Psoas muscle (tissue), 8 donors: ENCODE measurements around the gene CBFA2T3. TPM values are rescaled to one million over a fixed set of nuclear protein-coding genes. Genes with fewer than 3 reads are reported as not detected.
A peak's percentile ranks its signal among the peaks of the same experiment; 100 is the strongest.
"Not testable (repeated sequence)": the region's sequence is repeated elsewhere in the genome, so short reads cannot be mapped to it uniquely, and the experiment has no call there.

Experiments used
- ATAC-seq, 4 donors: fragments of 200-7000 bp; cut with Tn5 transposase; one replicate each; pipeline ENCODE4 v1.9.1; 2020; ENCODE audit warnings: moderate library complexity in 3 of 4, mild to moderate bottlenecking in 2 of 4
- DNase-seq, 2 donors: peaks; one replicate each; pipeline ENCODE4 v3.0.0-alpha.2; 2020
- H3K27ac ChIP-seq: fragments of 200-600 bp; one replicate; pipeline ENCODE4 v1.8.0; 2022
- H3K27me3 ChIP-seq, 3 donors: fragments of 200-600 bp in 1 of 3; one replicate each; pipeline versions ENCODE4 v1.6.1 to v1.8.0; 2013 to 2022; ENCODE audit warnings: low read length in 2 of 3, mild to moderate bottlenecking in 2 of 3, moderate library complexity in 1 of 3; ENCODE audit not compliant: insufficient read depth in 3 of 3
- H3K36me3 ChIP-seq, 2 donors: fragments of 200-600 bp in 1 of 2; one replicate each; pipeline versions ENCODE4 v1.6.1 to v1.8.0; 2013 to 2022; ENCODE audit warnings: low read depth in 1 of 2, mild to moderate bottlenecking in 1 of 2, moderate library complexity in 1 of 2; ENCODE audit not compliant: insufficient read depth in 1 of 2
- H3K4me1 ChIP-seq: fragments of 200-600 bp; one replicate; pipeline ENCODE4 v1.8.0; 2022
- H3K4me3 ChIP-seq: fragments of 200-600 bp; one replicate; pipeline ENCODE4 v1.8.0; 2022; ENCODE audit warnings: mild to moderate bottlenecking
- H3K9me3 ChIP-seq: fragments of 200-600 bp; one replicate; pipeline ENCODE4 v1.8.0; 2022
- CTCF ChIP-seq: fragments of 200-600 bp; IDR thresholded peaks from one replicate; pipeline ENCODE4 v1.8.0; 2022; ENCODE audit warnings: antibody characterized with exemption
- WGBS, 3 donors: extraction: QIAGEN DNeasy Blood & Tissue Kit; methylation state at CpG; one replicate each; pipeline versions ENCODE4 v1.1.6 to v1.1.7; 2013; 5-methylcytosine and 5-hydroxymethylcytosine counted together
- intact Hi-C, 2 donors: fragments of 100-400 bp; cut with DNase I; formaldehyde crosslinking; loops; one replicate each; pipeline versions ENCODE4 v1.11.0 to v1.14.2; 2022
- polyA plus RNA-seq, 3 donors: library from polyadenylated mRNA; stranded (reverse); fragments of 200-250 nt; gene quantifications; one replicate each; pipeline ENCODE4 v1.2.3, GENCODE V29; 2013
- total RNA-seq, 4 donors: library from RNA; stranded (reverse); fragmentation: NEBNext Ultra II Directional in 2 of 4; extraction: Animal tissue kit (Norgen Biotek cat#: 25700) in 2 of 4; gene quantifications; one replicate each; pipeline versions ENCODE4 v1.2.1 to v1.2.4, GENCODE V29; 2021 to 2023
- donor health status: healthy with polysubstance abuse.
- donor health status: DM: no; HTN: no; CAD: no; lungs with moderate emphysema.
- donor health status: Bipolar disorder and iron deficiency.
- donor health status: healthy.
- donor health status: DM: yes; HTN: yes; CAD: no.
- donor health status: DM: no; HTN: no; CAD: no.
- donor health status: DM: no; HTN: no; CAD: no.
- donor health status: DM: yes; HTN: yes; CAD: no.

The CBFA2T3 gene
- total and polyA plus RNA-seq, 7 donors, result 2.6 to 15.0 (median 6.0) TPM

DNA sequence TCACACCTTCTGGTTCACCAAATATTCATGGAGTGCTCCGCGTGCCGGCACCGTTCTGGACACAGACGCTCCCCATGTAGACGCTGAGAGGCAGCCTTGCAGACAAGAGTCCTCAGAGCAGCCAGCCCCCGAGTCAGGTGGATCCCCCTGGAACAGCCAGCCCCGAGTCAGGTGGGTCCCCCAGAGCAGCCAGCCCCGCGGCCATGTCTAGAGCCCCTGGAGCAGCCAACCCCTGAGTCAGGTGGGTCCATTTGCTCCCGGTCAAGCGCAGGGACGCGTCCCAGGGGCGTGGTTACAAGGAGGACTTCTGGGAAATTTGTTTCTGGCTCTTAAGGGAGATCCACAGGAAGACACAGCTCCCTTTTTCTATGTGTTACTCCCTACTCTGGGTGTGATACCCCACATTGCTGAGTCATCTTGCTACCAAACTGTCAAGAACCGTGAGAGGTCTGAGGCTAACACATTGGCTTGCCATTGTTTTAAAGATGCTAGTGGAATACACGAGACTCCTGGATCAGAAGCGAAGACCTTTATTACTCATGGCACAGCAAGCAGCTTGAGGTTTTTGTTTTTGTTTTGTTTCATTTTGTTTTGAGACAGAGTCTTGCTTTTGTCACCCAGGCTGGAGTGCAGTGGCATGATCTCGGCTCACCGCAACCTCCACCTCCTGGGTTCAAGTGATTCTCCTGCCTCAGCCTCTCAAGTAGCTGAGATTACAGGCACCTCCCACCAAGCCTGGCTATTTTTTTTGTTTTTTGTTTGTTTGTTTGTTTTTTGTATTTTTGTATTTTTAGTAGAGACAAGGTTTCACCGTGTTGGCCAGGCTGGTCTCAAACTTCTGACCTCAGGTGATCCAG lies 43.3 kb upstream of the CBFA2T3 start:
- 70 to 78% (median 74%) methylated on average over 21 of the region's 21 CpGs for WGBS, 3 donors

GRCh38 chr16:89019511-89019910 lies 42.5 kb upstream of the CBFA2T3 start:
- WGBS, 3 donors, result 74 to 83% (median 75%) methylated on average over 12 to 16 of the region's 16 CpGs
- H3K27me3 ChIP-seq, result peaks cover 0 to 59% (median 24%) of the 10 kb centered on the region in 3 donors
- H3K27ac ChIP-seq, result no peak overlapping the region
- intact Hi-C loops, result no loop called here
- H3K4me3 ChIP-seq, result no peak overlapping the region
- H3K36me3 ChIP-seq, result no peaks in the 10 kb centered on the region
- no peaks in the 10 kb centered on the region for H3K9me3 ChIP-seq
- ATAC-seq (no peak), DNase-seq (peak in 1 of 2 donors; percentile 46)
- no peaks in the 10 kb centered on the region for H3K4me1 ChIP-seq
- no peak for TF ChIP-seq CTCF

More for the DNA sequence above, 43.3 kb upstream of the CBFA2T3 start:
- no peak overlapping the region for H3K27ac ChIP-seq
- H3K27me3 ChIP-seq, result peaks cover 0 to 58% (median 21%) of the 10 kb centered on the region in 3 donors
- ATAC-seq (no peak), DNase-seq (peak in 1 of 2 donors; percentile 7)
- no peaks in the 10 kb centered on the region for H3K9me3 ChIP-seq
- H3K4me3 ChIP-seq, result no peak overlapping the region
- no peak for TF ChIP-seq CTCF
- no peaks in the 10 kb centered on the region for H3K36me3 ChIP-seq
- intact Hi-C loops, result no loop called here
- H3K4me1 ChIP-seq, result no peaks in the 10 kb centered on the region

GRCh38 chr16:89018282-89019158 lies 41.5 kb upstream of the CBFA2T3 start:
- Histone ChIP-seq H3K36me3 (no peaks in the 10 kb centered on the region), H3K9me3 (no peaks in the 10 kb centered on the region), H3K27me3 (peaks cover 0 to 54% (median 24%) of the 10 kb centered on the region in 3 donors), H3K4me1 (no peaks in the 10 kb centered on the region), H3K4me3 (no peak overlapping the region), H3K27ac (no peak overlapping the region)
- 55 to 60% (median 60%) methylated on average over 20 of the region's 20 CpGs for WGBS, 3 donors
- ATAC-seq (no peak), DNase-seq (peak; percentile 5 to 36)
- TF ChIP-seq CTCF, result no peak
- intact Hi-C loops, result no loop called here

DNA sequence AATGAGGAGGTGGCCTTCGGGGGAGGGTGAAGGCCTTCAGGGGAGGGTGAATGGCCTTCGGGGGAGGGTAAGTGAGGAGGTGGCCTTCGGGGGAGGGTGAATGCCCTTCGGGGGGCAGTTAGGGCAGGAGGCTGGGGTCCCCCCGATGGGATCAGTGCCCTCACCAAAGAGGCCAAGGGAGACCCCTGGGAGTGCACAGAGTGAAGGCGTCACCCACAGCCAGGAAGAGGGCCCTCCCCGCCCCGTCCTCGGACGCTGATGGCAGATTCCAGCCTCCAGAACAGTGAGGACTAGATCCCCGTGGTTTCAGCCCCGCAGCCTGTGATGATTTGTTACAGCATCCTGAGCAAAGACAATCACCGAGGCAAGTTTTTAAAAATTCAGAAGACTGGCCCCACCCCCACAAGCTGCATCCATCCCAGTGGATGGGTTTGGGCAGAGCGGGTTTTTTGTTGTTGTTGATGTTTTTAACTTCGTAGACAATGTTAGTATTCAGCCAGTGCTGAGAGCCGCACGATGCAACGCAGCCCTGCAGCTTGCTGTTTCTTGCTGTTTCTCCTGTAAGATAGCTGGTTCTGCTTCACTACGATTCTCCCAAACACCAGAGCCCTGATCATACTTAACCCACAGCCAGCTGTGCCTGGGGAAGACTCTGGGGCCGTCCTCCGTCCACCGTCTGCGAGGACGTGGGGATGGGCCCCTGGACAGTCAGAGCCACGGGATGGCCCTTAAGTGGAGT lies 40.7 kb upstream of the CBFA2T3 start:
- Histone ChIP-seq H3K36me3 (no peaks in the 10 kb centered on the region), H3K4me1 (no peaks in the 10 kb centered on the region), H3K27me3 (peaks cover 0 to 58% (median 24%) of the 10 kb centered on the region in 3 donors), H3K4me3 (no peak overlapping the region), H3K9me3 (no peaks in the 10 kb centered on the region), H3K27ac (no peak overlapping the region)
- peak in 1 of 2 donors; percentile 7 for DNase-seq
- WGBS, 3 donors, result 65 to 71% (median 66%) methylated on average over 20 to 25 of the region's 25 CpGs
- ATAC-seq, result no peak
- TF ChIP-seq CTCF, result no peak
- intact Hi-C loops, result no loop called here

GRCh38 chr16:89016561-89016960 lies 39.6 kb upstream of the CBFA2T3 start:
- WGBS, 3 donors, result 89 to 94% (median 92%) methylated on average over 10 of the region's 10 CpGs
- intact Hi-C loops, H3K9me3 ChIP-seq, ATAC-seq, H3K36me3 ChIP-seq, H3K4me3 ChIP-seq, H3K4me1 ChIP-seq, H3K27ac ChIP-seq, DNase-seq: not testable (repeated sequence)
- H3K27me3 ChIP-seq, result peaks cover 0 to 53% (median 22%) of the 10 kb centered on the region in 3 donors
